Chondrocyte (in vitro differentiated cells): ENCODE measurements around the gene ARHGEF19. TPM values are rescaled to one million over a fixed set of nuclear protein-coding genes. Genes with fewer than 3 reads are reported as not detected.

Experiments used
- DNase-seq: peaks from one replicate; pipeline ENCODE4 v3.0.0; 2021; ENCODE audit warnings: mixed read lengths, low spot score
- H3K27ac Mint-ChIP-seq: one replicate; pipeline ENCODE4 v1.8.0; 2021; ENCODE audit warnings: mild to moderate bottlenecking, moderate library complexity, mixed read lengths; ENCODE audit not compliant: unreplicated experiment
- H3K27me3 Mint-ChIP-seq: 2 replicates; pipeline ENCODE4 v1.8.0; 2021; ENCODE audit warnings: low read depth, mixed read lengths
- H3K36me3 Mint-ChIP-seq: 2 replicates; pipeline ENCODE4 v1.8.0; 2021; ENCODE audit warnings: low read depth, mixed read lengths
- H3K4me1 Mint-ChIP-seq: 2 replicates; pipeline ENCODE4 v1.8.0; 2021; ENCODE audit warnings: low read depth, mild to moderate bottlenecking, mixed read lengths
- H3K4me3 Mint-ChIP-seq: one replicate; pipeline ENCODE4 v1.8.0; 2021; ENCODE audit warnings: mild to moderate bottlenecking, moderate library complexity, mixed read lengths; ENCODE audit not compliant: unreplicated experiment
- H3K9me3 Mint-ChIP-seq: 2 replicates; pipeline ENCODE4 v1.8.0; 2021; ENCODE audit warnings: low read depth, mixed read lengths
- CTCF ChIP-seq: fragments of 200-600 bp; sonication (generic); IDR thresholded peaks from 2 replicates; pipeline ENCODE4 v1.5.0; 2021; ENCODE audit warnings: antibody characterized with exemption, mild to moderate bottlenecking, moderate library complexity
- total RNA-seq: library from RNA; stranded (reverse); gene quantifications from 3 replicates; pipeline ENCODE4 v1.2.1, GENCODE V29; 2021

Gene ARHGEF19
- total RNA-seq, 1 donor from 2014 or later: 16.1 TPM

DNA sequence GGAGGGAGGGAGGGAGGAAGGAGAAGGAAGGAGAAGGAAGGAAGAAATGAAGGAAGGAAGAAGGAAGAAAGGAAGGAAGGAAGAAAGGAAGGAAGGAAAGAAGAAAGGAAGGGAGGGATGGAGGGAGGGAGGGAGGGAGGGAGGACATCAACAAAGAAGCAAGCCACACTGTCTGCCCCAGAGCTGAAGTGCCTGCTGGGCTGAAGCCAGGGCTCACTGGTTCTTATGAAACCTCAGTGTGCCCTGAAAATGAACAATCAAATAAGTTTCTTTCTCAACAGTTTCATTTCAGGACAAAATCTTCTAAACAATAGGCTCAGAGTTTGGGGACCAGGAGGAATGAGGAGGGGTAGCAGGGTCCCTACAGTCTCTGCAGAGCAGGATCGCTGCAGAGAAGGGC lies 21.1 kb downstream of the ARHGEF19 start:
- Mint-ChIP-seq H3K36me3 (no peaks in the 10 kb centered on the region), H3K9me3 (no peaks in the 10 kb centered on the region), H3K4me1 (peaks cover 35% of the 10 kb centered on the region), H3K27ac (no peak overlapping the region), H3K27me3 (no peaks in the 10 kb centered on the region), H3K4me3 (no peak overlapping the region)
- no peak for TF ChIP-seq CTCF
- DNase-seq: no peak

- Mint-ChIP-seq H3K9me3 (no peaks in the 10 kb centered on the region), H3K4me1 (peaks cover 35% of the 10 kb centered on the region), H3K4me3 (no peak overlapping the region), H3K27me3 (no peaks in the 10 kb centered on the region), H3K27ac (no peak overlapping the region), H3K36me3 (no peaks in the 10 kb centered on the region)
- TF ChIP-seq CTCF: no peak
- DNase-seq: no peak
Observed at GRCh38 chr1:16189921-16190621, 22.4 kb downstream of the ARHGEF19 start.

DNA sequence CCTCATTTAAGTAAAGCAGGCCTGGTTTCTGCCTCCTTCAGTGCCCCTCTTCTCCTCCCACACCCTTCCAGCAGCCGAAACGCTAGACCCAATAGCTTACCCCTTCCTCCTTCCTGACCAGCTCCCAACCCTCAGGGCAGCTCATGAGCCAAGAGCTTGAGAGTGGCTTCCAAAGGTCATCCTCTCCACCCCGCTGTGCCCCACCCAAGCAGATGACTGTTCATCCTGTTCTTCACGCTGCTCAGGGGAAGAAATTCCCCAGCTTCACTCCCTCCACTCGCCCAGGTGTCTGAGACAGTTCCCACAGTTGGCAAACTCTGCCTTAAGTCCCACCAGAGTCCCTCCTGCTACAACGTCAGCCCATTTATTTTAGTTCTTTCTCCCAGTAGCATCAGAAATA lies 23.4 kb downstream of the ARHGEF19 start:
- H3K36me3 Mint-ChIP-seq: no peaks in the 10 kb centered on the region
- H3K4me3 Mint-ChIP-seq: no peak overlapping the region
- H3K27ac Mint-ChIP-seq: no peak overlapping the region
- peaks cover 35% of the 10 kb centered on the region for H3K4me1 Mint-ChIP-seq
- no peaks in the 10 kb centered on the region for H3K27me3 Mint-ChIP-seq
- no peak for TF ChIP-seq CTCF
- H3K9me3 Mint-ChIP-seq: no peaks in the 10 kb centered on the region
- DNase-seq: no peak

GRCh38 chr1:16187748-16188401 lies 24.6 kb downstream of the ARHGEF19 start:
- Mint-ChIP-seq H3K27me3 (no peaks in the 10 kb centered on the region), H3K27ac (no peak overlapping the region), H3K4me1 (peaks cover 35% of the 10 kb centered on the region), H3K4me3 (no peak overlapping the region), H3K9me3 (no peaks in the 10 kb centered on the region), H3K36me3 (no peaks in the 10 kb centered on the region)
- peak; percentile 100 for TF ChIP-seq CTCF
- DNase-seq: no peak

GRCh38 chr1:16186655-16187235 lies 25.7 kb downstream of the ARHGEF19 start:
- Mint-ChIP-seq H3K4me3 (no peak overlapping the region), H3K27ac (no peak overlapping the region), H3K4me1 (peaks cover 40% of the 10 kb centered on the region), H3K36me3 (no peaks in the 10 kb centered on the region), H3K9me3 (no peaks in the 10 kb centered on the region), H3K27me3 (no peaks in the 10 kb centered on the region)
- no peak for DNase-seq
- no peak for TF ChIP-seq CTCF
